Breast epithelium (tissue), 4 donors: ENCODE results near the gene AMIGO3. TPM values are rescaled to one million over a fixed set of nuclear protein-coding genes. Genes with fewer than 3 reads are reported as not detected.
"Not testable (repeated sequence)": the region's sequence is repeated elsewhere in the genome, so short reads cannot be mapped to it uniquely, and the experiment has no call there.

Experiments
- DNase-seq, 2 donors: peaks; one replicate each; pipeline ENCODE4 v3.0.0-alpha.2; 2019; ENCODE audit warnings: low spot score in 2 of 2
- H3K27ac ChIP-seq, 2 donors: fragments of 200-600 bp; sonication (generic) in 1 of 2; one replicate each; pipeline ENCODE4 v1.5.1; 2016 to 2019; ENCODE audit warnings: mild to moderate bottlenecking in 1 of 2
- H3K27me3 ChIP-seq, 2 donors: fragments of 200-600 bp; sonication (generic) in 1 of 2; one replicate each; pipeline versions ENCODE4 v1.5.1 to v1.6.0; 2017 to 2019; ENCODE audit warnings: control low read depth in 1 of 2, mild to moderate bottlenecking in 1 of 2
- H3K36me3 ChIP-seq: fragments of 200-600 bp; one replicate; pipeline ENCODE4 v1.5.1; 2019
- H3K4me1 ChIP-seq, 2 donors: fragments of 200-600 bp; sonication (generic); one replicate each; pipeline ENCODE4 v1.5.1; 2016 to 2019; ENCODE audit warnings: control low read depth in 1 of 2
- H3K4me3 ChIP-seq, 3 donors: fragments of 200-600 bp; sonication (generic); 1 replicate in 2 of 3; 2 replicates in 1 of 3; pipeline ENCODE4 v1.5.1; 2016 to 2019; ENCODE audit warnings: mild to moderate bottlenecking in 3 of 3, moderate library complexity in 2 of 3
- H3K9me3 ChIP-seq, 2 donors: fragments of 200-600 bp; sonication (generic) in 1 of 2; one replicate each; pipeline ENCODE4 v1.5.1; 2016 to 2019; ENCODE audit warnings: control low read depth in 1 of 2
- CTCF ChIP-seq, 3 donors: fragments of 450-650 bp; IDR thresholded peaks; one replicate each; pipeline ENCODE4 v1.5.1; 2016 to 2017; ENCODE audit warnings: antibody characterized with exemption in 3 of 3, mild to moderate bottlenecking in 3 of 3, moderate library complexity in 3 of 3
- POLR2A ChIP-seq: fragments of 450-650 bp; IDR thresholded peaks from one replicate; pipeline ENCODE4 v1.6.1; 2016; ENCODE audit warnings: antibody characterized with exemption, mild to moderate bottlenecking, moderate library complexity
- POLR2AphosphoS5 ChIP-seq, 3 donors: sonication (generic); formaldehyde crosslinking; IDR thresholded peaks; one replicate each; pipeline ENCODE4 v1.6.1; 2017; ENCODE audit warnings: antibody characterized with exemption in 3 of 3
- intact Hi-C: fragments of 100-400 bp; cut with DNase I; formaldehyde crosslinking; loops from one replicate; pipeline ENCODE4 v1.15.1; 2023; ENCODE audit warnings: low total_unique reads
- total RNA-seq, 3 donors: library from RNA; depleted of rRNA; stranded (reverse); fragments of >200 nt; gene quantifications; one replicate each; pipeline ENCODE4 v1.1.0, GENCODE V29; 2016

AMIGO3 gene
- total RNA-seq, 3 donors from 2014 or later, result 0.98 to 1.3 (median 1.0) TPM

DNA sequence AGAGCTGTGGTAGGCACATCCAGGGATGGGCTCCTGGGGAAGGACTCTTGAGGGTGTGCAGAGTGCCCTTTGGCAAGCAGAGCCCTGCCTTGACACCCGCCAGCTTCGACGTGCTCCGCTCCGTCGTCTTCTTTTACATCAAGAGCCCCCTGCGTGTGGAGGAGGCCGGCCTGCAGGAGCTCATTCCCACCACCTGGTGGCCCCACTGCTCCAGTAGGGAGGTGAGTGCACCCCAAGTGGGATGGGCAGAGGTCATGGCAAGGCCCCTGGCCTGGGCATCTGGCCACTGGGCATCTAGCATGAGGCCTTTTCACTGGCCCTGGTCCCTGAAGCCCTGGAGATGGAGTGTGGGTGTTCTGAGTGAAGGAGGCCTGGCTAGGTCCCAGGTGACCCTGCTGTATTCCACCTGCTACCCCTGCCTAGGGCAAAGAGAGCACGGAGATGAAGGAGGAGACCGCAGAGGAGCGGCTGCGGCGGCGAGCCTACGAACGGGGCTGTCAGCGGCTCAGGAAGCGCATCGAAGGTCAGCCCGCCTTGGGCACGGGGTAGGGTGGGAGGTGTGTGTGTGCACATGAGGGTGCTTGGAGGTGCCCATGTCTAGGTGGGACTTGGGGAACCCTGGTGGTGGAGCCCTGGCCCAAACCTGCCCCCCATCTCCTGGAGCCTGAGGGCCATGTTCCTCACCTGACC lies 18.0 kb downstream of the AMIGO3 start:
- no peak overlapping the region for H3K27ac ChIP-seq
- no peak for DNase-seq
- intact Hi-C loops, result no loop called here

DNA sequence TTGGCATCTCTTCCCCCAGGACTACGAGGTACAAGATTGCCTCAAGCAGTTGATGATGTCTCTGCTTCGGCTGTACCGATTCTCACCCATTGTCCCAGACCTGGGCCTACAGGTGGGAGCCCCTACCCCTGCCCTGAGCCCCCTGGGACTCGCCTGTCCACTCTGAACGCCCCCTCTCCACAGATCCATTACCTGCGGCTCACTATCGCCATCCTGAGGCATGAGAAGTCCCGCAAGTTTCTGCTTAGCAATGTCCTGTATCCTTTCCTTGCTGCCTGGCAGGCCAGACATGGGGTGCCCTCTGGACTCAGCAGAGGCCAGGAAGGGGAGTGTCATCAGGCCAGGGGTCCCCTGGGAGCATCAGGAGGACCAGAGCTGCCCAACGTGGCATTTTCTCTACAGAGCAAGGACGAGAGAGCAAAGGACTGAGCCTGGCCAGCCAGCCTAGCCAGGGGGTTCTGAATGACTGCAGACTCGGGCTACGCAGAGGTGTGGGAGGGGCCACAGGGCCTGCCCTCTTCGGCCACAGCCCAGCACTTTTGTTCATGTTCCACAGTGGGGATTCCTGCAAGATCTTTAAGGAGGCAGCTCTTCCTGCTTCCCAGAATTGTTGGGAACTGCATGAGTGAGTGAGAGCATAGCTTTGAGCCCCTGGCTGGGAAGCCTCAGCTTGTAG lies 18.9 kb downstream of the AMIGO3 start:
- intact Hi-C loops, result no loop called here
- no peaks in the 10 kb centered on the region for H3K36me3 ChIP-seq

More for the DNA sequence above, 18.0 kb downstream of the AMIGO3 start:
- Histone ChIP-seq H3K36me3 (no peaks in the 10 kb centered on the region), H3K9me3 (no peaks in the 10 kb centered on the region), H3K4me1 (no peaks in the 10 kb centered on the region), H3K4me3 (no peak overlapping the region), H3K27me3 (no peaks in the 10 kb centered on the region)
- TF ChIP-seq POLR2A (no peak), CTCF (IDR thresholded peaks at IDR 0.05) (no peak), POLR2AphosphoS5 (IDR thresholded peaks at IDR 0.05) (no peak)

GRCh38 chr3:49700014-49700413 lies 19.5 kb downstream of the AMIGO3 start:
- intact Hi-C loops, result no loop called here
- Histone ChIP-seq H3K27me3 (no peaks in the 10 kb centered on the region), H3K4me1 (no peaks in the 10 kb centered on the region), H3K27ac (no peak overlapping the region), H3K36me3 (no peaks in the 10 kb centered on the region), H3K9me3 (no peaks in the 10 kb centered on the region), H3K4me3 (no peak overlapping the region)
- no peak for TF ChIP-seq POLR2A
- no peak for TF ChIP-seq POLR2AphosphoS5 (IDR thresholded peaks at IDR 0.05)
- no peak for TF ChIP-seq CTCF (IDR thresholded peaks at IDR 0.05)
- DNase-seq, result no peak

More for the DNA sequence above, 18.9 kb downstream of the AMIGO3 start:
- no peaks in the 10 kb centered on the region for H3K9me3 ChIP-seq
- TF ChIP-seq POLR2A, result no peak
- no peak for TF ChIP-seq CTCF (IDR thresholded peaks at IDR 0.05)
- no peak for TF ChIP-seq POLR2AphosphoS5 (IDR thresholded peaks at IDR 0.05)
- no peak overlapping the region for H3K4me3 ChIP-seq
- DNase-seq, result no peak
- H3K27me3 ChIP-seq, result no peaks in the 10 kb centered on the region
- no peak overlapping the region for H3K27ac ChIP-seq
- no peaks in the 10 kb centered on the region for H3K4me1 ChIP-seq

DNA sequence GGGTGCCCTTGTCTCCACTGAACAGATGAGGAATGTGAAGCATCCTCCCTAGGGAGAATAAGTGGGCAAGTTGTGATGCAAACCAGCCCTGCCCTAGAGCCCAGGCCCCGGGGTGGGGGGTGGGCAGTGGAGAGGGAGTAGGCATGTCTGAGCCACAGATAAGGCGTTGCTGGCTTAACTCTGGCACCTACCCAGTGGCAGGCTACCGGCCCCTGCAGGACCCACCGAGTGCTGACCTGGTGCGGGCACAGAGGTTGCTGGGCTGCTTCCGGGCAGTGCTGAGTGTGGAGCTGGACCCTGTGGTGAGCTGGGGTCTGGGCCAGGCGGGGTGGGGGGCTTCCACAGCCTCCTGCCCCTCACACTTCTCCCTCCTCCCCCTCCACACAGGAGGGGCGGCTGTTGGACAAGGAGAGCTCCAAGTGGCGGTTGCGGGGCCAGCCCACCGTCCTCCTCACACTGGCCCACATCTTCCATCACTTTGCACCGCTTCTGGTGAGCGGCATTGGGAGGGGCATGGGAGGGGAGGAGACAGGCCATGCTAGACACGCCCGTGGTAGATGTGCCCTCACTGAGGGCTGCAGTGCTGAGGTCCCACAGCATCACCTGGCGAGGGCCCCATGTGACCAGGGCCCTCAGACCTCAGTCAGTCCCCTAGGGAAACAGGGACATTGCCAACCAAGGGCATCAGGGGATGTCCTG lies 20.1 kb downstream of the AMIGO3 start:
- Histone ChIP-seq H3K27ac (no peak overlapping the region), H3K9me3 (no peaks in the 10 kb centered on the region), H3K4me1 (no peaks in the 10 kb centered on the region), H3K27me3 (no peaks in the 10 kb centered on the region), H3K4me3 (no peak overlapping the region), H3K36me3 (no peaks in the 10 kb centered on the region)
- no peak for DNase-seq
- TF ChIP-seq POLR2AphosphoS5 (IDR thresholded peaks at IDR 0.05) (no peak), CTCF (IDR thresholded peaks at IDR 0.05) (no peak), POLR2A (no peak)
- intact Hi-C loops, result no loop called here

- H3K27me3 ChIP-seq, H3K9me3 ChIP-seq, H3K4me1 ChIP-seq, DNase-seq, intact Hi-C loops, H3K27ac ChIP-seq, H3K36me3 ChIP-seq, H3K4me3 ChIP-seq: not testable (repeated sequence)
Observed at GRCh38 chr3:49695350-49696015, 24.0 kb downstream of the AMIGO3 start.

GRCh38 chr3:49694409-49695070 lies 24.9 kb downstream of the AMIGO3 start:
- H3K27me3 ChIP-seq, H3K4me3 ChIP-seq, H3K4me1 ChIP-seq, H3K36me3 ChIP-seq, H3K27ac ChIP-seq, intact Hi-C loops, DNase-seq, H3K9me3 ChIP-seq: not testable (repeated sequence)

DNA sequence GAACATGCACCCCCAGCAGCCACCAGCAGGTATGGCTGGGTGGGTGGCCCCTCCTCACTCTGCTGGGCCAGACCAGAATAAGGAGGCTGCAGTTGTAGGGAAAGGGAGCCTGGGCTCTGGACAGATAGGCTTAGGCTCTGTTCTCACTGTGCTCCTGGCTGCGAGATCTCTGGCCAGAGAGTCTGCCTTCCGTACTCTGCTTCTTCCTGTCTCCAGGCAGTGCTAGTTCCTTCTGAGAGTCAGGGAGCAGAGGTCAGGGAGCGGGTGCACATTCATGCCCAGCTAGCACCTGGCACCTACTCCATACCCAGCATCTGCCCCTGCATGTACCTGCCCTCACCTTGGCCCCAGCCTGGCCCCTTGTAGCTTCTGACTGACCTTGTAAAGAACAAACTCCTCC lies 28.0 kb downstream of the AMIGO3 start:
- intact Hi-C loops, H3K36me3 ChIP-seq, DNase-seq: not testable (repeated sequence)

GRCh38 chr3:49690856-49691255 lies 28.6 kb downstream of the AMIGO3 start:
- H3K36me3 ChIP-seq, intact Hi-C loops, H3K4me1 ChIP-seq, H3K27ac ChIP-seq, DNase-seq, H3K27me3 ChIP-seq, H3K9me3 ChIP-seq: not testable (repeated sequence)
- peak overlapping the region in 2 of 3 donors; percentile 86 to 88 for H3K4me3 ChIP-seq

More for the DNA sequence above, 28.0 kb downstream of the AMIGO3 start:
- H3K4me3 ChIP-seq, H3K4me1 ChIP-seq, H3K27ac ChIP-seq, H3K9me3 ChIP-seq, H3K27me3 ChIP-seq: not testable (repeated sequence)
